ENCODE measurements around the gene SMC5.
"Not testable (repeated sequence)": the region's sequence is repeated elsewhere in the genome, so short reads cannot be mapped to it uniquely, and the experiment has no call there.

The SMC5 gene

GRCh38 chr9:70374962-70375618, 116.3 kb downstream of the SMC5 start:
- DNase-seq: no peak

- no peak for DNase-seq
Measured at GRCh38 chr9:70382046-70382708, 123.4 kb downstream of the SMC5 start.

- no peak for DNase-seq
Measured at GRCh38 chr9:70382709-70383605, 124.2 kb downstream of the SMC5 start.

GRCh38 chr9:70385426-70385825, 126.6 kb downstream of the SMC5 start:
- no peak for DNase-seq

GRCh38 chr9:70387663-70388062, 128.9 kb downstream of the SMC5 start:
- DNase-seq: no peak

GRCh38 chr9:70389188-70389587, 130.4 kb downstream of the SMC5 start:
- DNase-seq: no peak

- no peak for DNase-seq
Measured at GRCh38 chr9:70389621-70390266, 131.0 kb downstream of the SMC5 start.

GRCh38 chr9:70390933-70391341, 132.2 kb downstream of the SMC5 start:
- DNase-seq: no peak

GRCh38 chr9:70392189-70392588, 133.4 kb downstream of the SMC5 start:
- DNase-seq: peak; percentile 74

GRCh38 chr9:70392850-70393249, 134.1 kb downstream of the SMC5 start:
- peak; percentile 27 for DNase-seq

GRCh38 chr9:70395652-70396051, 136.9 kb downstream of the SMC5 start:
- DNase-seq: no peak

GRCh38 chr9:70398145-70398556, 139.4 kb downstream of the SMC5 start:
- DNase-seq: no peak

- DNase-seq: no peak
Measured at GRCh38 chr9:70399141-70399540, 140.4 kb downstream of the SMC5 start.

- DNase-seq: no peak
Measured at GRCh38 chr9:70400107-70400892, 141.5 kb downstream of the SMC5 start.

GRCh38 chr9:70401241-70401640, 142.5 kb downstream of the SMC5 start:
- not testable (repeated sequence) for DNase-seq

GRCh38 chr9:70402213-70402612, 143.4 kb downstream of the SMC5 start:
- DNase-seq: peak; percentile 75

- no peak for DNase-seq
Measured at GRCh38 chr9:70403166-70403565, 144.4 kb downstream of the SMC5 start.

- DNase-seq: no peak
Measured at GRCh38 chr9:70403618-70404025, 144.8 kb downstream of the SMC5 start.

GRCh38 chr9:70404261-70404660, 145.5 kb downstream of the SMC5 start:
- DNase-seq: no peak

Measured in NCI-H69 (cell line).